GM21576 (cell line): ENCODE measurements around the gene PHEX.
"Not testable (repeated sequence)": the region's sequence is repeated elsewhere in the genome, so short reads cannot be mapped to it uniquely, and the experiment has no call there.

Source experiments
- ATAC-seq: cut with Tn5 transposase; IDR thresholded peaks from one replicate; pipeline ENCODE4 v1.9.1; 2021; ENCODE audit warnings: mild to moderate bottlenecking, moderate library complexity; ENCODE audit not compliant: unreplicated experiment

PHEX gene

GRCh38 chrX:22203186-22203585, 171.1 kb downstream of the PHEX start:
- no peak for ATAC-seq

- no peak for ATAC-seq
Measured at GRCh38 chrX:22206781-22207180, 174.7 kb downstream of the PHEX start.

GRCh38 chrX:22220941-22221340, 188.8 kb downstream of the PHEX start:
- ATAC-seq: no peak

GRCh38 chrX:22234380-22234779, 202.3 kb downstream of the PHEX start:
- no peak for ATAC-seq

GRCh38 chrX:22237479-22237878, 205.4 kb downstream of the PHEX start:
- ATAC-seq: no peak

GRCh38 chrX:22246620-22247019, 214.5 kb downstream of the PHEX start:
- no peak for ATAC-seq

GRCh38 chrX:22247169-22247568, 215.0 kb downstream of the PHEX start:
- no peak for ATAC-seq

GRCh38 chrX:22248401-22248800, 216.3 kb downstream of the PHEX start:
- ATAC-seq: no peak

- ATAC-seq: no peak
Measured at GRCh38 chrX:22249371-22249770, 217.2 kb downstream of the PHEX start.

- no peak for ATAC-seq
Measured at GRCh38 chrX:22268706-22269105, 236.6 kb downstream of the PHEX start.

- ATAC-seq: no peak
Measured at GRCh38 chrX:22272613-22273012, 240.5 kb downstream of the PHEX start, which contains the start of gene CBLL2. TSS of gene CBLL2 (plus strand) at chrX:22272913. CDS start at chrX:22272992, 79 bp downstream.

GRCh38 chrX:22273714-22274317, 241.7 kb downstream of the PHEX start:
- ATAC-seq: no peak

GRCh38 chrX:22276781-22277180, 244.7 kb downstream of the PHEX start:
- ATAC-seq: no peak

GRCh38 chrX:22278375-22278774, 246.2 kb downstream of the PHEX start:
- ATAC-seq: no peak

GRCh38 chrX:22289209-22289608, 257.1 kb downstream of the PHEX start:
- not testable (repeated sequence) for ATAC-seq

- ATAC-seq: no peak
Measured at GRCh38 chrX:22296871-22297270, 264.7 kb downstream of the PHEX start.

GRCh38 chrX:22300130-22300529, 268.0 kb downstream of the PHEX start:
- peak; percentile 97 for ATAC-seq
